NCI-H82 (cell line): ENCODE results near the gene MRO.
A peak's percentile ranks its signal among the peaks of the same experiment; 100 is the strongest.
"Not testable (repeated sequence)": the region's sequence is repeated elsewhere in the genome, so short reads cannot be mapped to it uniquely, and the experiment has no call there.

Experiments used
- DNase-seq: peaks from one replicate; lab custom pipeline; 2025; lab: John Stamatoyannopoulos, UW

MRO gene

GRCh38 chr18:50819728-50820378 lies at the start of gene MRO:
Gene MRO (minus strand): TSS chr18:50820016. CDS start chr18:50809400, 10,616 bp downstream.
- DNase-seq: peak; percentile 98

DNA sequence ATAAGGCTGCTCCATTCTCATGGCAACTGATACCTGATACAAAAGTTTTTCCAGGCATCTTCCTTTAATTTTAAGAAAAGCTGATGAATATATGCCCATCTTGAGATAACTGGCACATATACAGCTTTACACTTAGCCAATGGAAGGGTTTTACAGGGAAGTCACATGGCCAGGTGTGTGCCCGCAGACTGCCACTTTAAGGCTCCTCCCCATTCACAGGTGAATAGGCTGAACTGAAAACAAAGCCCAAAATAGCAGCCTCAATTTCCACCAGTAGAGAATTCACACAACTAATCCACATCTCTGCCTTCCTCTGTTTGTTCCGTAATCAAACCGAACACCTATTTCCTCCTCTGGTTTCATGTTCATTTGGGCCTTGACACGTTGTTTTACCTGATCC lies 49.3 kb upstream of the MRO start:
- no peak for DNase-seq

DNA sequence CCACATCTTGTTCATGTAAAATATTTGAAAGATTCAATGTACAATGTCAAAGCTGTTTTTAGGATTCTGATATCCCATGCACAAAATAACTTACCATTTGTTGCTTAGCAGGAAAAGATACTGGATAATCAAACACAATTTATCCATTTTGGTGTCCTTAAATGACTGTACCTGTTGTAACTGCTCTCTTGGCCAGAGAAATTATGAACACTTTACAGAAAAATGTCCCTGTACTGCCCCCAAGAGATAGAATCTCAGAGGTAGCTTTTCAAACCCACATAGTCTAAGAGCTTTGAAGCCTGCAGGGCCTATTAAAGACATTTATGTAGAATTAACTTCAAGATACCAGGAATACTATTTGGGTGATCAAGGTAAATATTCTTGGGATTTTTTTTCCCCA lies 46.9 kb upstream of the MRO start:
- peak; percentile 5 for DNase-seq

DNA sequence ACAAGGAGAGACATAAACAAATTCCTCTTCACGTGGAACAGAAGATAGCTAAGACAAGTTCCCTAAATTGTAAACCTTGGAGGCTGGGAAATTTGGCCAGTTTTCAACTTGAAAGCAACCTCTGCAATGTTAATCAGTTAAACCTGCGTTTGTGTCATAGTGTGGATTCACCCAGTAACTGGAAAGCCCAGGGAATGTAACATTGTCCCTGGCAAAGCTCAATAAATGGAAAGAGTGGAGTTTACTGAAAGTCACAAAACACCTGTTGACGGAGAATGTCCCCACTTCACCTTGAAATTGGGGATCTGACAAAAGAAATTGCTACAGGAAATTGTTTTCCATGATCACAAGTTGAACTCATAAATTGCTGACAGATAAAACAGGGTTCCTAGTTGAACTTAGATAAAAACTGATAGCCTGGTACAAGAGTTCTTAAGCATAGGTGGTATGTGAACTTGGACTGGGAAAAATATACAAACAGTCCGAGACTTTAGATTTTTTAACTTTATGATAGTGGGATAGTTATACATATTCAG lies 44.1 kb upstream of the MRO start:
- no peak for DNase-seq

- no peak for DNase-seq
These were observed 42.6 kb upstream of the MRO start for GRCh38 chr18:50862401-50862800.

- DNase-seq: no peak
These were observed 41.8 kb upstream of the MRO start for GRCh38 chr18:50861617-50862016.

DNA sequence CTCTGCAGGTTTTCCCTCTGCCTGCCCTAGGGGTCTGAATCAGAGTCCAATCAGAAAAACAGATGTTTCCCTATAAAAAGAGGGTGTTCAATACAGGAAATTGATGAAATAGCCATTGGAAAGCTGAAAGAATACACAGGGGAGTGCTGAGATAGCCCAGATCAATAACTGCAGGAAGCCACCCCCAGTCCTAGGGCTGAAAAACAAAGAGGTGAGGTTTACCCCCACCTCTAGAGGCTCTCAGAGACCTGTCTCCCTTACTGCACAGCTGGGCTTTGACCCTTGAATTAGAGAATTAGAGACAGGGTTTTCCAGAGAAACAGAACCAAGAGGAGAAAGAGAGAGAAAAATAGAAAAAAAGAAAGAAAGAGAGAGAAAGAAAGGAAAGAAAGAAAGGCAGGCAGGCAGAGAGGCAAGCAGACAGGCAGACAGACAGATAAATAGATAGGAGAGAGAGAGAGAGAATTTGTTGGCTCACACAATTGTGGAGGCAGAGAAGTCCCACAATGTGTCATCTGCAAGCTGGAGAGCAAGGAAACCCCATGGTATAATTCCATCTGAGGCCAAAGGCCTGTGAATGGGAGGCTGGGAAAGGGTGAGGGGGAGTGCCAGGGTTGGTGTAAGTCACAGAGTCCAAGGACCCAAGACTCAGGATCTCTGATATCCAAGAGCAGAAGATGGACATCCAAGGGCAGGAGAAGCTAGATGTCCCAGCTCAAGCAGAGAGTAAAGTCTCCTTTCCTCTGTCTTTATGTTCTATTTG lies 40.2 kb upstream of the MRO start:
- DNase-seq: no peak

DNA sequence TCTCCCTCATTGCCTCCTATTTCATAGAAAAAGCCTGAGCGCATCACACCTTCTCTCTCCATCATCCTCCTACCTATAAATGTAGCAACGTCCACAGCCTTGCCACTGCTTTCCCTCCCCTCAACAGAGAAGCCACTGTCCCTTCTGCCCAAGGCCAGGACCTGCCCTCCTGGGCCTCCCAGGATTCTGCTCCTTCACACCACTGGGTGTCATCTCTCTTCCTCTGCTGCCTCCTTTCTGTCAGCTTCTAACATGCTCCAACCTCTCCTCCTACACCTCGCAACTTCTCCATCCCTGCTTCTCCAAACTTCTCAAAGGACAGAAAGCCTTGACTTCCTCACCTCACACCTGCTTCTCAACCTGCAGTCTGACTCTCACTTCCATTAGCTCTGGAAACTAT lies 37.9 kb upstream of the MRO start:
- no peak for DNase-seq

GRCh38 chr18:50857166-50857565 lies 37.4 kb upstream of the MRO start:
- DNase-seq: not testable (repeated sequence)

- DNase-seq: no peak
These were observed 36.4 kb upstream of the MRO start for GRCh38 chr18:50855976-50856757.

DNA sequence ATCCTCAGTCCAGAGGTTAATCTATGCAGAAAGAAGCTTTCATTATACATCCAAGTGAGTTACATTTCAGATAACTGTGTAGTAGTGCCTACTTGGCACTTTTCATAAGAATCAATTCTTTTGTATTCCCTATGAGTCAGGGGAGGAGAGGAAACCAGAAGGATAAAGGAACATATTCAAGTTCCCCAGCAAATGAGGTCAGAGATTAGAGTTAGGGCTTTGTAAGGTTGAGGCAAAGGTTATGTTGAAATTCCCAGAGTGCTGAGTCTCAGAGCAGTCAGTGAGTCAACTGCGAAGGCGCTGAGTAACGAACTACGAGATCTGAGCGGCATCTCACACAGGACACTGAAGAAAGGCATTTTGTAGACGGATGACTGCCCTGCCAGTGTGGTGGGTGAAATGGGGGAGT lies 34.1 kb upstream of the MRO start:
- no peak for DNase-seq

- no peak for DNase-seq
These were observed 30.7 kb upstream of the MRO start for GRCh38 chr18:50850307-50851065.

- DNase-seq: no peak
These were observed 29.6 kb upstream of the MRO start for GRCh38 chr18:50849419-50849821.

DNA sequence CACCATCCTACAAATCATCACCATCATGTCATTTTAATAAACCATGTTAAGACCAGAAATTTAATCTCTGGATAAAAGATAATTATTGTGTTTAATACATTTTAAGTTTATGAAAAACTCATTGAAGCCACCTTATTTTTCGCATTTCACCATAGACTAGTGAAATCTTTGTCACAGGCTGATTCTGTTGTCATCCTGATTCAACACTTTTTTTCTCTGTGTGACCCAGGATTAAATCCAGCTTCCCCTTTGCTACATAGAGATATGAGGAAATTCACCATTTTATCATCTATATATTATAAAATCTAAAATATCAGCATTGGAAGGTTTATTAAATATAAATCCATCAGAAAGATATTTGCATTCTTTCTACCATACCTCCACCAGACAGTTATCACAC lies 29.2 kb upstream of the MRO start:
- no peak for DNase-seq

- DNase-seq: no peak
These were observed 28.3 kb upstream of the MRO start for GRCh38 chr18:50848061-50848551.

DNA sequence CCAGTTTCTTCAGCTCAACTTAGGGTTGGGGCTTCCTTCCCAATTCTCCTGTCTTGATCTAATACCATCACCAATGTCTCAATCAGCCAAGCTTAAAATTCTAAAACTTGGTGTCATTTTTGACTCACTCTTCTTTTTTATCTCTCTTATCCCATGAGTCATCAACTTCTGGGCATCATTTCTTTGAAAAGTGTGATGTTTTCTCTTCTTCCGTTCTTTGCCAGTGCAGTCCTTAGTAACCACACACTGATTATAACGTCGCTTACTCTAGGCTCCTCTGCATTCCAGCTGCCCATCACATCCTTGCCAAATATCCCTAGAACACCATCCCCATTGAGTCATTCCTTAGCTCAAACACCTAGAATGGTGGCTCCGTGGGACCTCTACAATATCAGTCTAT lies 27.4 kb upstream of the MRO start:
- DNase-seq: no peak

GRCh38 chr18:50844960-50845359 lies 25.1 kb upstream of the MRO start:
- no peak for DNase-seq

DNA sequence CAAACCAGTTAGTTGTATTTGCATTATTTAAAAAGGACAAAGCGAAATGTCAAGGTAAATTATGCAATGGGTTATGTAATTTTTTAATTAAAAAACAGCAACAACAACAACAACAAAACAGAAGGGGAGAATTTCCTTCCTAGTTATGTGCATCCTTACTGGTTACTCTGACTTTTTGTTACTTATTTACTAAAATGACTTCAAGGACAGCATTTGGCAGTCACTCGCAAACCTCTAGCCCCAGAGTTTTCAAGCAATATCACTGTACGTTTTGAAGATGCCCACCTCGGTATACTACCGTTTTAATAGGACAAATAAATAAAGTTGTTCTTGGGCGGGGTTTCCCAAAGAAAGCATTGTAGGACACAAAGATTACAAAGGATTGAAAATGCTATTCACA lies 24.7 kb upstream of the MRO start:
- no peak for DNase-seq

GRCh38 chr18:50842846-50843245 lies 23.0 kb upstream of the MRO start:
- no peak for DNase-seq

GRCh38 chr18:50839996-50840395 lies 20.2 kb upstream of the MRO start:
- no peak for DNase-seq

DNA sequence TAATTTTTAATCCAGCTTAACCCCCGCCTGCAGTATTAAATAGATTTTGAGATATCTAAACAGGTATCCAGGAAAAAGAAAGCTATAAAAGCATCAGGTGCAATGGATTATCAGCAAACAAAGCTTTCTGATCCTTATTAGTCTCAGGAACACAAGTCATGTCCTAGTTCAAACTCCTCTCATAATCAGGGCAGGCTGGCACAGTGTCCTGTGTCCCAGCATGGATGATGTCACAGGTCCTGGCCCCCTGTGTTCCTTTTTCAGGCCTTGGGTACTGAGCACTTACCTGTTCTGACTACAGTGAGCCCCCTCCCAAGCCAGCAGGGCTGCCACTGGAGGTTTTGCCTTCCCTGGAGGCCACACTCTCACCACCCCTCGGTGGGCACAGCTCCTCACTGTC lies 19.5 kb upstream of the MRO start:
- DNase-seq: peak; percentile 35

DNA sequence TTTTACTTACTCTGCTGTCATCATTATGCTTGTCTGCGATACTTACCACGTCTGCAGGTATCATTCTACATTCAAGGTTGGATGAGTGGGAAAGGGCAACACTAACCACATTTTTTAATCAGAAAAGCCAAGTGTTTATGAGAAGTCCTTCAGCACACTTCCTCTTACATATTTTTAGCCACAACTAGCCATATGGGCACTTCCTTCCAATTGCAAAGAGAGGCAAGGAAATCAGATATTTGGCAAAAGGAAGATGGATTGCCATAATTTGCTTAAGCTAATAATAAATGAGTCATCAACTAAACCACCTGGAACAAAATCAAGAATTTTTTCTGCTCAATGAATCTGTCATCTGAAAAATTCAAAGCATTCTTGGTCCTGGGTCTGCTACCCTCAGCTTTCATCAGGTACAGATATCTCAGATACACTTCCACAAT lies 16.7 kb upstream of the MRO start:
- no peak for DNase-seq
